ENCODE measurements around the gene B4GALNT3. TPM values are rescaled to one million over a fixed set of nuclear protein-coding genes. Genes with fewer than 3 reads are reported as not detected.
A peak's percentile ranks its signal among the peaks of the same experiment; 100 is the strongest.

Gene B4GALNT3
- 77.9 and 78.1 TPM in 2 replicates for total RNA-seq (2022)
- percentile 76 among the genes with signal in this experiment for Bru-seq, nascent RNA
- BruChase-seq, experiment 1, labeled RNA remaining after a 2-hour chase: percentile 75 among the genes with signal in this experiment
- percentile 76 among the genes with signal in this experiment for BruChase-seq, experiment 2, labeled RNA remaining after a 6-hour chase
- long read RNA-seq, partial matches to known transcripts: 10 of 30 reads
- long read RNA-seq, other reads (novel, unspliced or antisense): 20 of 30 reads

DNA sequence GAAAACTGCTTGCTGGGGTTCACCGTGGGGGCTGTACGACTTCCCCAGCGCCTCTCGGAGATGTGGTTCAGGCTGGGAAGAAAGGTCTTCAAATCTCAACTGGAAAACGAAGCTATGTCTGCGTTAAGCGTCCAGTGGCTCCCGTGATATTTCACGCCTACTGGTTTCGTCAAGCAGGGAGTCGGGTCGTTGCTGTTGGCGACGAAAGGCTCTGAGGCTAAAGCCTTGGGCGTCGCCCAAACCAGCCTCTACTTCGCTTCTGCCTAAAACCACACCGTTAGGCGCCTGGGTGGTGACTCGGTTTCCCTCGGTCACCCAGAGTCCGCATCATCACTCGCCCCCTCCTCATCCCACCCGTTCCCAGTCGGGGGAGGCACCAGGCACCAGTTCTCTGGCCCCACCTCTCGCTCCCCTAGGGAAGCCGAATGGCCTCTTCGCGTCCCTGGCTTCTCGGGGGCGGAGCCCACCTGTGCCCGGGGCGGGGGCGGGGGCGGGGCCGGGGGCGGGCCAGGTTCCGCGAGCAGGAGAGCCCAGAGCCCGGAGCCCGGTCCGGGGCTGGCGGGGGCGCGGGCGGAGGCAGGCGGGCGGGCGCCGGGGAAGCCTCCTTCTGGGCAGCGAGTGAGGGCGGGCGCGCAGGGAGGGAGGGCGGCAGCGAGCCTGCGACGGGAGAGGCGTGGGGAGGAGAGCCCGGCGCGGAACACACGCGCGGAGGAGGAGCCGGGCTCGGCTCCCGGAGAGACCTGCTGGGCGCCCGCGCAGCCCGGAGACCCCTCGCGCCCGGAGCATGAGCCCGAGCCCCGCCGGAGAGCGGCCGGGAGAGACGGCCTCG is at the start of gene B4GALNT3:
B4GALNT3 (plus strand) TSS at position 510 of the 829 bp plus-strand sequence. CDS start 438 bp downstream, outside the sequence.
- TSS peak; percentile 92 for BruUV-seq (replicated peaks)
- intact Hi-C loops (cut with micrococcal nuclease; ENCODE audit: unreplicated experiment): no loop called here
- TF ChIP-seq, protein P1, sequence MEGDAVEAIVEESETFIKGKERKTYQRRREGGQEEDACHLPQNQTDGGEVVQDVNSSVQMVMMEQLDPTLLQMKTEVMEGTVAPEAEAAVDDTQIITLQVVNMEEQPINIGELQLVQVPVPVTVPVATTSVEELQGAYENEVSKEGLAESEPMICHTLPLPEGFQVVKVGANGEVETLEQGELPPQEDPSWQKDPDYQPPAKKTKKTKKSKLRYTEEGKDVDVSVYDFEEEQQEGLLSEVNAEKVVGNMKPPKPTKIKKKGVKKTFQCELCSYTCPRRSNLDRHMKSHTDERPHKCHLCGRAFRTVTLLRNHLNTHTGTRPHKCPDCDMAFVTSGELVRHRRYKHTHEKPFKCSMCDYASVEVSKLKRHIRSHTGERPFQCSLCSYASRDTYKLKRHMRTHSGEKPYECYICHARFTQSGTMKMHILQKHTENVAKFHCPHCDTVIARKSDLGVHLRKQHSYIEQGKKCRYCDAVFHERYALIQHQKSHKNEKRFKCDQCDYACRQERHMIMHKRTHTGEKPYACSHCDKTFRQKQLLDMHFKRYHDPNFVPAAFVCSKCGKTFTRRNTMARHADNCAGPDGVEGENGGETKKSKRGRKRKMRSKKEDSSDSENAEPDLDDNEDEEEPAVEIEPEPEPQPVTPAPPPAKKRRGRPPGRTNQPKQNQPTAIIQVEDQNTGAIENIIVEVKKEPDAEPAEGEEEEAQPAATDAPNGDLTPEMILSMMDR (IDR thresholded peaks at IDR 0.05; ENCODE audit: insufficient read depth in 1 of 2, low read depth in 1 of 2, low read length in 1 of 2, severe bottlenecking in 1 of 2, unreplicated experiment in 1 of 2): no peak
- Mint-ChIP-seq H3K4me3 (ENCODE audit: unreplicated experiment) (peak within 1 kb of the TSS; percentile 96), H3K36me3 (ENCODE audit: insufficient read depth, unreplicated experiment) (peaks cover 22% of the 10 kb centered on the region), H3K4me1 (ENCODE audit: low read depth, unreplicated experiment) (peaks cover 50% of the 10 kb centered on the region), H3K9me3 (ENCODE audit: unreplicated experiment) (no peaks in the 10 kb centered on the region), H3K27ac (ENCODE audit: unreplicated experiment) (peak within 1 kb of the TSS; percentile 95), H3K27me3 (ENCODE audit: insufficient read depth, unreplicated experiment) (no peaks in the 10 kb centered on the region)
- Histone ChIP-seq H3K9me3 (no peaks in the 10 kb centered on the region), H3K36me3 (ENCODE audit: control insufficient read depth, insufficient read depth, low read length) (no peaks in the 10 kb centered on the region), H3K4me3 (ENCODE audit: low read depth, low read length) (peak within 1 kb of the TSS; percentile 87), H3K27me3 (replicated peaks; ENCODE audit: control insufficient read depth, insufficient read depth, low read length) (no peaks in the 10 kb centered on the region), H3K4me1 (peaks cover 28% of the 10 kb centered on the region)
- peak; percentile 85 to 88 for DNase-seq
- CTCF ChIA-PET: interaction anchor here (0.7 to 1.0 kb wide), 3 partner anchors 14 to 87 kb away, joined by 3 read pairs; no protein-coding TSS in a partner anchor
- POLR2A ChIA-PET: interaction anchor here (0.6 to 1.0 kb wide), 4 partner anchors 10 to 73 kb away, joined by 4 to 7 read pairs (median 4); no protein-coding TSS in a partner anchor

DNA sequence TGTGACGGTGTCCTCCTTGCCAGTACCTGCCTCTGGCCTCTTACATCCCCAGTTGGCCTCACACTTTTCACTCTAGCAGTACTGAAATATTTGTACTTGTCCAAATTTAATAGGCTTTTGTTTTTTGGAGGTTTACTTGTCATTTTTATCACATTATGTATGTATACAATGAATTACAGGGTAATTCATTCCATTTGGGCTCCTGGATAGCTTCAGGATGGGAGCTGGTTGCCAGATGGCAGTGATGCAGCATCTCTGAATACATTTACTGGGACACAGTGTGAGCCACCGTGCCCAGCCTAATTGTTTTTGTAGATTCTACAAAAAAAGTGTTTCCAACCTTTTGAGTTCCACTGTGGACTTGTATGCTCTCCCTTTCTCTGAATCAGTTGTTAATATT is 44.9 kb upstream of the B4GALNT3 start:
- Histone ChIP-seq H3K9me3 (no peaks in the 10 kb centered on the region), H3K27me3 (replicated peaks; ENCODE audit: control insufficient read depth, insufficient read depth, low read length) (no peaks in the 10 kb centered on the region), H3K4me3 (ENCODE audit: low read depth, low read length) (no peak overlapping the region), H3K36me3 (ENCODE audit: control insufficient read depth, insufficient read depth, low read length) (peaks cover 2% of the 10 kb centered on the region; the same call in 1 of the 2 replicates), H3K4me1 (no peaks in the 10 kb centered on the region)
- H3K9me3 Mint-ChIP-seq (ENCODE audit: unreplicated experiment): no peaks in the 10 kb centered on the region
- CTCF ChIA-PET: no interaction called here
- H3K27me3 Mint-ChIP-seq (ENCODE audit: insufficient read depth, unreplicated experiment): no peaks in the 10 kb centered on the region
- H3K36me3 Mint-ChIP-seq (ENCODE audit: insufficient read depth, unreplicated experiment): peaks cover 73% of the 10 kb centered on the region
- H3K27ac Mint-ChIP-seq (ENCODE audit: unreplicated experiment): no peak overlapping the region
- TF ChIP-seq, protein P1 (IDR thresholded peaks at IDR 0.05; ENCODE audit: insufficient read depth in 1 of 2, low read depth in 1 of 2, low read length in 1 of 2, severe bottlenecking in 1 of 2, unreplicated experiment in 1 of 2): no peak
- no peak overlapping the region for H3K4me3 Mint-ChIP-seq (ENCODE audit: unreplicated experiment)
- intact Hi-C loops (cut with micrococcal nuclease; ENCODE audit: unreplicated experiment): no loop called here
- POLR2A ChIA-PET: no interaction called here
- DNase-seq: no peak
- BruUV-seq (replicated peaks): no TSS peak
- no peaks in the 10 kb centered on the region for H3K4me1 Mint-ChIP-seq (ENCODE audit: low read depth, unreplicated experiment)

DNA sequence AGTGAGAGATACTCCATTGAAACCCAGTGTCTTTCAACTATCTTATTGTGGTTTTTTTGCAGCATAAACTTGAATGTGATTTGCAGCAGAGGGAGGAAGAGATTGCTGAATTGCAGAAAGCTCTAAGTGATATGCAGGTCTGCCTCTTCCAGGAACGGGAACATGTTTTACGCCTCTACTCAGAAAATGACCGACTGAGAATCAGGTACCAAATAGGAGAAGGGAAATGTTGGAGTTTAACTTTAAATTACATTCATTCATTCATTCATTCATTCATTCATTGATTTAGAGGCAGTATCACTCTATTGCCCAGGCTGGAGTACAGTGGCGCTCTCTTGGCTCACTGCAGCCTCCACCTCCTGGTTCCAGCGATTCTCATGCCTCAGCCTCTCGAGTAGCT is 41.3 kb upstream of the B4GALNT3 start:
- H3K4me3 Mint-ChIP-seq (ENCODE audit: unreplicated experiment): no peak overlapping the region
- TF ChIP-seq, protein P1 (IDR thresholded peaks at IDR 0.05; ENCODE audit: insufficient read depth in 1 of 2, low read depth in 1 of 2, low read length in 1 of 2, severe bottlenecking in 1 of 2, unreplicated experiment in 1 of 2): no peak
- no TSS peak for BruUV-seq (replicated peaks)
- intact Hi-C loops (cut with micrococcal nuclease; ENCODE audit: unreplicated experiment): no loop called here
- no peak overlapping the region for H3K27ac Mint-ChIP-seq (ENCODE audit: unreplicated experiment)
- CTCF ChIA-PET: no interaction called here
- no peaks in the 10 kb centered on the region for H3K27me3 Mint-ChIP-seq (ENCODE audit: insufficient read depth, unreplicated experiment)
- no peaks in the 10 kb centered on the region for H3K4me1 Mint-ChIP-seq (ENCODE audit: low read depth, unreplicated experiment)
- peaks cover 2% of the 10 kb centered on the region; the same call in 1 of the 2 replicates for H3K36me3 ChIP-seq (ENCODE audit: control insufficient read depth, insufficient read depth, low read length)
- no peaks in the 10 kb centered on the region for H3K9me3 ChIP-seq
- H3K4me3 ChIP-seq (ENCODE audit: low read depth, low read length): no peak overlapping the region
- H3K36me3 Mint-ChIP-seq (ENCODE audit: insufficient read depth, unreplicated experiment): peaks cover 53% of the 10 kb centered on the region
- H3K9me3 Mint-ChIP-seq (ENCODE audit: unreplicated experiment): no peaks in the 10 kb centered on the region
- H3K4me1 ChIP-seq: no peaks in the 10 kb centered on the region
- H3K27me3 ChIP-seq (replicated peaks; ENCODE audit: control insufficient read depth, insufficient read depth, low read length): no peaks in the 10 kb centered on the region
- POLR2A ChIA-PET: no interaction called here
- DNase-seq: no peak
